Parathyroid adenoma (tissue), 2 donors: Measurements from ENCODE around the gene KRT75.

Experiments used
- H2AFZ ChIP-seq: fragments of 300-600 bp; sonication (generic); one replicate; pipeline ENCODE4 v1.7.0; 2017; ENCODE audit warnings: antibody characterized with exemption, mild to moderate bottlenecking
- H3K27ac ChIP-seq: fragments of 300-600 bp; sonication (generic); one replicate; pipeline ENCODE4 v1.7.0; 2017
- H3K27me3 ChIP-seq: fragments of 300-600 bp; sonication (generic); one replicate; pipeline ENCODE4 v1.7.0; 2017; ENCODE audit warnings: low read length; ENCODE audit not compliant: control insufficient read depth, insufficient read depth
- H3K36me3 ChIP-seq: fragments of 300-600 bp; sonication (generic); one replicate; pipeline ENCODE4 v1.7.0; 2017; ENCODE audit warnings: low read length; ENCODE audit not compliant: control insufficient read depth, insufficient read depth
- H3K4me1 ChIP-seq: fragments of 300-600 bp; sonication (generic); one replicate; pipeline ENCODE4 v1.7.0; 2017; ENCODE audit warnings: control low read depth
- H3K4me2 ChIP-seq: fragments of 300-600 bp; sonication (generic); one replicate; pipeline ENCODE4 v1.7.0; 2017; ENCODE audit warnings: low read length
- H3K4me3 ChIP-seq: fragments of 300-600 bp; sonication (generic); one replicate; pipeline ENCODE4 v1.7.0; 2017; ENCODE audit warnings: low read depth, low read length
- H3K79me2 ChIP-seq: fragments of 300-600 bp; sonication (generic); one replicate; pipeline ENCODE4 v1.7.0; 2017; ENCODE audit warnings: control low read depth
- H3K9ac ChIP-seq: fragments of 300-600 bp; sonication (generic); one replicate; pipeline ENCODE4 v1.7.0; 2017; ENCODE audit warnings: mild to moderate bottlenecking
- H3K9me3 ChIP-seq: fragments of 300-600 bp; sonication (generic); one replicate; pipeline ENCODE4 v1.7.0; 2017; ENCODE audit warnings: low read length; ENCODE audit not compliant: control insufficient read depth
- CTCF ChIP-seq: fragments of 300-600 bp; sonication (generic); IDR thresholded peaks from one replicate; pipeline ENCODE4 v1.7.0; 2017; ENCODE audit warnings: antibody characterized with exemption, mild to moderate bottlenecking
- donor health status: primary hyperparathyroidism.

Gene KRT75

GRCh38 chr12:52394836-52395405, 39.2 kb downstream of the KRT75 start:
- Histone ChIP-seq H3K4me1 (peaks cover 9% of the 10 kb centered on the region), H3K4me2 (no peak overlapping the region), H3K36me3 (no peaks in the 10 kb centered on the region), H2AFZ (no peak overlapping the region), H3K9me3 (no peaks in the 10 kb centered on the region), H3K9ac (no peak overlapping the region), H3K4me3 (no peak overlapping the region), H3K79me2 (no peaks in the 10 kb centered on the region), H3K27me3 (no peaks in the 10 kb centered on the region), H3K27ac (no peak overlapping the region)
- TF ChIP-seq CTCF = no peak

GRCh38 chr12:52392465-52393007, 41.6 kb downstream of the KRT75 start:
- no peak overlapping the region for H3K9ac ChIP-seq
- no peaks in the 10 kb centered on the region for H3K27me3 ChIP-seq
- no peaks in the 10 kb centered on the region for H3K9me3 ChIP-seq
- H3K79me2 ChIP-seq = no peaks in the 10 kb centered on the region
- no peak overlapping the region for H3K4me3 ChIP-seq
- no peak overlapping the region for H2AFZ ChIP-seq
- H3K36me3 ChIP-seq = no peaks in the 10 kb centered on the region
- H3K4me1 ChIP-seq = peaks cover 17% of the 10 kb centered on the region
- no peak overlapping the region for H3K27ac ChIP-seq
- no peak for TF ChIP-seq CTCF
- H3K4me2 ChIP-seq = no peak overlapping the region

GRCh38 chr12:52391618-52392002, 42.6 kb downstream of the KRT75 start:
- H3K79me2 ChIP-seq = no peaks in the 10 kb centered on the region
- no peak overlapping the region for H3K9ac ChIP-seq
- no peak overlapping the region for H3K27ac ChIP-seq
- H2AFZ ChIP-seq = no peak overlapping the region
- H3K9me3 ChIP-seq = no peaks in the 10 kb centered on the region
- no peaks in the 10 kb centered on the region for H3K36me3 ChIP-seq
- no peak for TF ChIP-seq CTCF
- no peaks in the 10 kb centered on the region for H3K27me3 ChIP-seq
- no peak overlapping the region for H3K4me2 ChIP-seq
- H3K4me1 ChIP-seq = peaks cover 17% of the 10 kb centered on the region
- no peak overlapping the region for H3K4me3 ChIP-seq

- Histone ChIP-seq H3K27ac (no peak overlapping the region), H3K27me3 (no peaks in the 10 kb centered on the region), H2AFZ (no peak overlapping the region), H3K4me1 (peaks cover 17% of the 10 kb centered on the region), H3K9ac (no peak overlapping the region), H3K36me3 (no peaks in the 10 kb centered on the region), H3K4me2 (no peak overlapping the region), H3K79me2 (no peaks in the 10 kb centered on the region), H3K9me3 (no peaks in the 10 kb centered on the region), H3K4me3 (no peak overlapping the region)
- TF ChIP-seq CTCF = peak; percentile 28
Observed at GRCh38 chr12:52390739-52391617, 43.2 kb downstream of the KRT75 start.
